Activated T-helper 9 cell treated with anti-CD3 and anti-CD28 coated beads, Interleukin-2, amount 50 U/mL, for 16 hours (primary cell): ENCODE results near the gene MAD1L1.
"Not testable (repeated sequence)": the region's sequence is repeated elsewhere in the genome, so short reads cannot be mapped to it uniquely, and the experiment has no call there.

Source experiments
- DNase-seq: peaks from one replicate; pipeline ENCODE4 v3.0.0-alpha.2; 2020; ENCODE audit warnings: low read depth

The MAD1L1 gene

GRCh38 chr7:1971946-1972654, 260.6 kb downstream of the MAD1L1 start:
- DNase-seq = no peak

GRCh38 chr7:1970895-1971294, 261.9 kb downstream of the MAD1L1 start:
- no peak for DNase-seq

- not testable (repeated sequence) for DNase-seq
Measured at GRCh38 chr7:1970285-1970660, 262.5 kb downstream of the MAD1L1 start.

GRCh38 chr7:1969459-1970284, 263.1 kb downstream of the MAD1L1 start:
- DNase-seq = no peak

- no peak for DNase-seq
Measured at GRCh38 chr7:1968397-1969111, 264.2 kb downstream of the MAD1L1 start.

- no peak for DNase-seq
Measured at GRCh38 chr7:1967512-1968396, 265.0 kb downstream of the MAD1L1 start.

- no peak for DNase-seq
Measured at GRCh38 chr7:1966631-1967200, 266.0 kb downstream of the MAD1L1 start.

GRCh38 chr7:1965579-1966294, 267.0 kb downstream of the MAD1L1 start:
- no peak for DNase-seq

GRCh38 chr7:1964913-1965578, 267.7 kb downstream of the MAD1L1 start:
- no peak for DNase-seq

- DNase-seq = no peak
Measured at GRCh38 chr7:1964211-1964912, 268.4 kb downstream of the MAD1L1 start.

- no peak for DNase-seq
Measured at GRCh38 chr7:1963575-1963974, 269.2 kb downstream of the MAD1L1 start.

- DNase-seq = peak; percentile 33
Measured at GRCh38 chr7:1961701-1962276, 271.0 kb downstream of the MAD1L1 start.

- DNase-seq = no peak
Measured at GRCh38 chr7:1959305-1959704, 273.4 kb downstream of the MAD1L1 start.

GRCh38 chr7:1957471-1958225, 275.1 kb downstream of the MAD1L1 start:
- DNase-seq = no peak

- DNase-seq = no peak
Measured at GRCh38 chr7:1956611-1957470, 275.9 kb downstream of the MAD1L1 start.

- no peak for DNase-seq
Measured at GRCh38 chr7:1956141-1956540, 276.6 kb downstream of the MAD1L1 start.

GRCh38 chr7:1954366-1955004, 278.3 kb downstream of the MAD1L1 start:
- no peak for DNase-seq
